ENCODE measurements around the gene SPATA13. TPM values are rescaled to one million over a fixed set of nuclear protein-coding genes. Genes with fewer than 3 reads are reported as not detected.

SPATA13 gene
- total and polyA plus RNA-seq, 2 donors (not counting 3 experiments of a cell fraction or from before 2014, with no cell fraction given), result 6.6 to 12.9 TPM

GRCh38 chr13:24265453-24265852 lies 104.9 kb downstream of the SPATA13 start:
- peaks cover 4% of the 10 kb centered on the region for H3K4me1 ChIP-seq (ENCODE audit: control insufficient read depth, extremely low read depth, insufficient read depth, low read length)
- FAIRE-seq, result no peak
- dilution Hi-C loops (cut with MboI; ENCODE audit: extremely low pct_ligation_motif_present, low sequenced_read_pairs), result no loop called here
- H3K4me3 ChIP-seq (replicated peaks in 1 of 3; ENCODE audit: insufficient read depth in 1 of 3, low read depth in 1 of 3, low read length in 3 of 3), result no peak overlapping the region
- no peaks in the 10 kb centered on the region for H3K9me1 ChIP-seq (replicated peaks; ENCODE audit: control insufficient read depth, extremely low read depth, insufficient read depth, low read length)
- no peak for DNase-seq (ENCODE audit: low read depth, low spot score)
- TF ChIP-seq MAX (IDR thresholded peaks at IDR 0.05; ENCODE audit: insufficient read depth, insufficient read length), result no peak
- TF ChIP-seq CTCF (IDR thresholded peaks at IDR 0.05; ENCODE audit: extremely low read depth in 1 of 2, insufficient read depth in 1 of 2, low read depth in 1 of 2, low read length in 2 of 2), result no peak
- no peak for TF ChIP-seq EZH2 (IDR thresholded peaks at IDR 0.05; ENCODE audit: borderline replicate concordance, low read depth, low read length, severe bottlenecking)
- TF ChIP-seq POLR2A (IDR thresholded peaks at IDR 0.05; ENCODE audit: low read depth, low read length), result no peak
- no peak for TF ChIP-seq MYC (IDR thresholded peaks at IDR 0.05; ENCODE audit: low read depth, low read length)
- TF ChIP-seq POLR2AphosphoS5 (IDR thresholded peaks at IDR 0.05; ENCODE audit: insufficient read depth, low read depth, low read length), result no peak
- no peak for TF ChIP-seq JUN (IDR thresholded peaks at IDR 0.05; ENCODE audit: borderline replicate concordance, insufficient read depth, insufficient read length, low read depth)
- no peak for TF ChIP-seq FOS (IDR thresholded peaks at IDR 0.05; ENCODE audit: borderline replicate concordance, insufficient read depth, low read length)
- TF ChIP-seq GATA2 (IDR thresholded peaks at IDR 0.05; ENCODE audit: insufficient read depth, insufficient read length, low read depth, low read length), result no peak
- no TSS peak for BruUV-seq (replicated peaks)
- no peaks in the 10 kb centered on the region for H3K9me3 ChIP-seq (replicated peaks; ENCODE audit: control insufficient read depth, insufficient read depth, low read length)
- ChIA-PET CTCF (interaction anchor here (0.8 kb wide), 2 partner anchors 37 to 39 kb away, joined by 3 read pairs; no protein-coding TSS in a partner anchor), POLR2A (no interaction called here)
- no peak overlapping the region for H3K27ac ChIP-seq (ENCODE audit: insufficient read depth, low read depth, low read length)
- no peaks in the 10 kb centered on the region for H4K20me1 ChIP-seq (replicated peaks; ENCODE audit: control insufficient read depth, extremely low read depth, insufficient read depth, low read length)
- no peaks in the 10 kb centered on the region for H3K27me3 ChIP-seq (ENCODE audit: control insufficient read depth in 2 of 2, insufficient read depth in 2 of 2, low read length in 2 of 2)
- intact Hi-C loops (cut with micrococcal nuclease), result no loop called here
- H3K4me2 ChIP-seq (ENCODE audit: insufficient read depth, low read length), result no peak overlapping the region
- H2AFZ ChIP-seq (ENCODE audit: low read depth, low read length), result no peak overlapping the region
- H3K9ac ChIP-seq (replicated peaks; ENCODE audit: extremely low read depth, insufficient read depth, low read length), result no peak overlapping the region
- no peaks in the 10 kb centered on the region for H3K79me2 ChIP-seq (ENCODE audit: control insufficient read depth, insufficient read depth, low read length)
- H3K36me3 ChIP-seq (ENCODE audit: control insufficient read depth in 2 of 2, extremely low read depth in 1 of 2, insufficient read depth in 2 of 2, low read length in 2 of 2), result no peaks in the 10 kb centered on the region

All from endothelial cell of umbilical vein (primary cell).